ENCODE data around the gene PRDX5. TPM values are rescaled to one million over a fixed set of nuclear protein-coding genes. Genes with fewer than 3 reads are reported as not detected.
"Not testable (repeated sequence)": the region's sequence is repeated elsewhere in the genome, so short reads cannot be mapped to it uniquely, and the experiment has no call there.

The PRDX5 gene
- total RNA-seq, 1 donor from 2014 or later, result 73.6 TPM

DNA sequence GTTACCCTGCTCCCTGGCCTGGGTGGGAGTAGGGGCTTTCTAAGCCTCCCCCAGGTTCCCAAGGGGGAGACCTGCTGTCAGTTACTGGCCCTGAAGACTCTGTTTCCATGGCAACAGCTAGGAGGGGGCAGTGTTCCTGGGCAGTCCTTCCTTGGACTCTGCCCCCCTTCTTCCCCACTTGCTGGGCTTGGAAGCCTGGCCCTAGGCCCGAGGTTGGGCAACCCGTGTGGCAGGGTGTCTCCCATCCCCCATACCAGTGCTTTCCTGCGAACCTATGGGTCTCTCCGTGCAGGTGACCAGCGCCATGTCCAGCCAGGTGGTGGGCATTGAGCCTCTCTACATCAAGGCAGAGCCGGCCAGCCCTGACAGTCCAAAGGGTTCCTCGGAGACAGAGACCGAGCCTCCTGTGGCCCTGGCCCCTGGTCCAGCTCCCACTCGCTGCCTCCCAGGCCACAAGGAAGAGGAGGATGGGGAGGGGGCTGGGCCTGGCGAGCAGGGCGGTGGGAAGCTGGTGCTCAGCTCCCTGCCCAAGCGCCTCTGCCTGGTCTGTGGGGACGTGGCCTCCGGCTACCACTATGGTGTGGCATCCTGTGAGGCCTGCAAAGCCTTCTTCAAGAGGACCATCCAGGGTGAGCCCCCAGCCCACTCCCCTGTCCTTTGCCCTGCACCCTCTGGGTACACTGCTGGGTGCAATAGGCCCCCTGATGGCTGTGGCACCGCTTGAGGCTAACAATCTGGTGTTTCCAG is 10.9 kb upstream of the PRDX5 start:
- Mint-ChIP-seq H3K27ac (peak overlapping the region; percentile 92), H3K27me3 (no peaks in the 10 kb centered on the region), H3K4me1 (peaks cover 19% of the 10 kb centered on the region), H3K4me3 (peak overlapping the region; percentile 95), H3K9me3 (no peaks in the 10 kb centered on the region), H3K36me3 (ENCODE audit: low read depth) (peaks cover 15% of the 10 kb centered on the region)
- DNase-seq (no peak), ATAC-seq (ENCODE audit: low read depth) (no peak)
- intact Hi-C loops (cut with micrococcal nuclease), result loop anchor here (1.0 kb wide), 1 partner anchor 48 kb away; no protein-coding TSS in a partner anchor
- CTCF ChIA-PET, result interaction anchor here (1.1 to 1.7 kb wide), 1 partner anchor 48 kb away, joined by 4 to 6 read pairs; no protein-coding TSS in a partner anchor
- POLR2A ChIA-PET, result interaction anchor here (0.6 to 1.4 kb wide), 3 partner anchors 10 to 48 kb away, joined by 4 to 6 read pairs (median 5); partner anchors contain the start of genes PRDX5 and TRMT112
- TF ChIP-seq, protein P1, sequence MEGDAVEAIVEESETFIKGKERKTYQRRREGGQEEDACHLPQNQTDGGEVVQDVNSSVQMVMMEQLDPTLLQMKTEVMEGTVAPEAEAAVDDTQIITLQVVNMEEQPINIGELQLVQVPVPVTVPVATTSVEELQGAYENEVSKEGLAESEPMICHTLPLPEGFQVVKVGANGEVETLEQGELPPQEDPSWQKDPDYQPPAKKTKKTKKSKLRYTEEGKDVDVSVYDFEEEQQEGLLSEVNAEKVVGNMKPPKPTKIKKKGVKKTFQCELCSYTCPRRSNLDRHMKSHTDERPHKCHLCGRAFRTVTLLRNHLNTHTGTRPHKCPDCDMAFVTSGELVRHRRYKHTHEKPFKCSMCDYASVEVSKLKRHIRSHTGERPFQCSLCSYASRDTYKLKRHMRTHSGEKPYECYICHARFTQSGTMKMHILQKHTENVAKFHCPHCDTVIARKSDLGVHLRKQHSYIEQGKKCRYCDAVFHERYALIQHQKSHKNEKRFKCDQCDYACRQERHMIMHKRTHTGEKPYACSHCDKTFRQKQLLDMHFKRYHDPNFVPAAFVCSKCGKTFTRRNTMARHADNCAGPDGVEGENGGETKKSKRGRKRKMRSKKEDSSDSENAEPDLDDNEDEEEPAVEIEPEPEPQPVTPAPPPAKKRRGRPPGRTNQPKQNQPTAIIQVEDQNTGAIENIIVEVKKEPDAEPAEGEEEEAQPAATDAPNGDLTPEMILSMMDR (IDR thresholded peaks at IDR 0.05), result no peak

DNA sequence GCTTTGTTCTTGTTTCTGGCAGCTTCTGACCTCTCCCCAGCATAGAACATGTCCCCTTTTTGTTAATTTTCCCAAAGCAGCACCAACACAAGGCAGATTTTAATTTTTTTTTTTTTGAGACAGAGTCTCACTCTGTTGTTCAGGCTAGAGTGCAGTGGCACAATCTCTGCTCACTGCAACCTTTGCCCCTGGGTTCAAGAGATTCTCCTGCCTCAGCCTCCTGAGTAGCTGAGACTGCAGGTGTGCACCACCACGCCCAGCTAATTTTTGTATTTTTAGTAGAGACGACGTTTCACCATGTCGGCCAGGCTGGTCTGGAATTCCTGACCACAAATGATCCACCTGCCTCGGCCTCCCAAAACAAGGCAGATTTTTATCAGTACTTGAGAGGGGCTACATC is 10.1 kb upstream of the PRDX5 start:
- ATAC-seq (ENCODE audit: low read depth); intact Hi-C loops (cut with micrococcal nuclease); H3K9me3 Mint-ChIP-seq; DNase-seq; H3K27me3 Mint-ChIP-seq: not testable (repeated sequence)
- ChIA-PET CTCF (interaction anchor here (1.7 kb wide), 1 partner anchor 47 kb away, joined by 6 read pairs; no protein-coding TSS in a partner anchor), POLR2A (interaction anchor here (0.8 to 1.4 kb wide), 2 partner anchors 10 to 26 kb away, joined by 3 to 4 read pairs; partner anchors contain the start of gene PRDX5)
- Mint-ChIP-seq H3K4me1 (peaks cover 22% of the 10 kb centered on the region), H3K27ac (peak overlapping the region; percentile 46), H3K4me3 (peak overlapping the region; percentile 55), H3K36me3 (ENCODE audit: low read depth) (peaks cover 19% of the 10 kb centered on the region)

DNA sequence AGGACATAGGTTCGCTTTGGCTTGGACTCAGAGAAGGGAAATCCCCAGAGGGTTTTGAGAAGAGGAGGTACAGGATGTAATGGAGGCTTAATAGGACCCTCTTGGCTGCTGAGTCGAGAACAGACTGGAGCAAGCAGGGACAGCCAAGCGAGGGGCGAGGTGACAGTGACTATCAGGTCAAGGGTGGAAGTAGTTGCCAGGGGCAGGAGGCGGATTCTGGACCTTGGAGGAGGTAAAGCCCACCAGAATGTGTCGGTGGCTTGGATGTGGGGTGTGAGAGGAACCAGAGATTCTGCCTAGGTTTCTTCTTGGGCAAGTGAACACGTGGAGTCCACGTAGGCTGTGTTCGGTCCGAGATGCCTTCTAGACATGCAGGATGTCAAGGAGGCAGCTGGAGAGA is 5.0 kb upstream of the PRDX5 start:
- ChIA-PET CTCF (interaction anchor here (2.3 kb wide), 1 partner anchor 42 kb away, joined by 10 read pairs; no protein-coding TSS in a partner anchor), POLR2A (no interaction called here)
- Mint-ChIP-seq H3K4me1 (peaks cover 15% of the 10 kb centered on the region), H3K27ac (peak overlapping the region; percentile 6), H3K27me3 (no peaks in the 10 kb centered on the region), H3K4me3 (no peak overlapping the region), H3K9me3 (no peaks in the 10 kb centered on the region), H3K36me3 (ENCODE audit: low read depth) (peaks cover 44% of the 10 kb centered on the region)
- intact Hi-C loops (cut with micrococcal nuclease), result no loop called here
- DNase-seq (no peak), ATAC-seq (ENCODE audit: low read depth) (no peak)
- TF ChIP-seq, protein P1 (IDR thresholded peaks at IDR 0.05), result no peak

DNA sequence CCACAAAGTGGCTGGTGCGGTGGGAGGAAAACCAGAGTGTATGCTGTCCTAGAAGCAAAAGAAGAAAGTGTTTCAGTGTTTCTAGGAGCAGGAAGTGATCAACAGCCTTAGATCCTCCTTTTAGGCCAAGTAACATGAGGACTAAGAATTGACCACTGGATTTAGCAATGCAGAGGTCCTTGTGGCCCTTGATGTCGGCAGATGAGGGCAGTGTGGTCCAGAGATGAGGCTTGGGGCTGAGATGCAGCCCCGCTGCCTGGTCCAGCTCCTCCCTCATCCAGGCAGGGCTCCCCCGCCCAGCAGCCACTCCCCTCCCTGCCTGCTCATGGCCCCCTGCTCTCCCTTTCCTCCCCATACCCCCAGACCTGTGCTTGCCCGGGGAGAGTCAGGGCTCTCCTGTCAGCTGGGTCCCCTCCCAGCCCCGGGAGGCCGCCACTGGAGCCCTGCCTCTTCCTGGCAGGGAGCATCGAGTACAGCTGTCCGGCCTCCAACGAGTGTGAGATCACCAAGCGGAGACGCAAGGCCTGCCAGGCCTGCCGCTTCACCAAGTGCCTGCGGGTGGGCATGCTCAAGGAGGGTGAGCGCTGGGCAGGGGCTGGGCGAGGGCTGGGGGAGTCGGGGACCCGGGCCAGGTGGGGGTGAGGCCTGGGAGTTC is 4.3 kb upstream of the PRDX5 start:
- ChIA-PET POLR2A (no interaction called here), CTCF (interaction anchor here (0.7 to 2.3 kb wide), 2 partner anchors 8 to 41 kb away, joined by 3 to 10 read pairs; partner anchors contain the start of gene ESRRA)
- intact Hi-C loops (cut with micrococcal nuclease), result no loop called here
- H3K4me1 Mint-ChIP-seq, result peaks cover 19% of the 10 kb centered on the region
- TF ChIP-seq, protein P1 (IDR thresholded peaks at IDR 0.05), result no peak
- H3K27me3 Mint-ChIP-seq, result no peaks in the 10 kb centered on the region
- DNase-seq, result no peak
- H3K27ac Mint-ChIP-seq, result no peak overlapping the region
- no peak overlapping the region for H3K4me3 Mint-ChIP-seq
- no peak for ATAC-seq (ENCODE audit: low read depth)
- no peaks in the 10 kb centered on the region for H3K9me3 Mint-ChIP-seq
- peaks cover 46% of the 10 kb centered on the region for H3K36me3 Mint-ChIP-seq (ENCODE audit: low read depth)

DNA sequence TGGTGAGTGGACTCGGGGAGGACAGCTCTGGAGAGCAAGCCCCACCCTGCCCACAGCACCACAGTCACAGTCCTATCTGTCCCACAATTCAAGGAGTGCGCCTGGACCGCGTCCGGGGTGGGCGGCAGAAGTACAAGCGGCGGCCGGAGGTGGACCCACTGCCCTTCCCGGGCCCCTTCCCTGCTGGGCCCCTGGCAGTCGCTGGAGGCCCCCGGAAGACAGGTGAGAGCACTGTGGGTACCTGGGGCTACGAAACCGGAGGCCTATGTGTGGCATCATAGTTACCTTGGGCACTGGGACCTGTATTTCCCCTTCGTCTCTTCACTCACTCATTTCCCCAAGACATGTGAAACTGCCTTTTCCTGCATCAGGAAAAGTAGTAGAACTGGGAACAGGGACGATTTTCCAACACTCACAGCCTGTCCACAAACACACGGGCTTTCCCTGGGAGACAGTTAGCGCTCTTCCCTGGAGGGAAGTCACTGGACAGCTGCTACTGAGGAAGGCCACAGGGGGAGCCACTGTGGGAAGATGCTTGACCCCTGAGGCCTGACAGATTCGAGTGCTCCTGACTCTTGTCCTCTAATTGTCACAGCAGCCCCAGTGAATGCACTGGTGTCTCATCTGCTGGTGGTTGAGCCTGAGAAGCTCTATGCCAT is 3.6 kb upstream of the PRDX5 start:
- no peak for DNase-seq
- Mint-ChIP-seq H3K9me3 (no peaks in the 10 kb centered on the region), H3K36me3 (ENCODE audit: low read depth) (peaks cover 46% of the 10 kb centered on the region), H3K27me3 (no peaks in the 10 kb centered on the region), H3K4me1 (peaks cover 25% of the 10 kb centered on the region), H3K27ac (no peak overlapping the region), H3K4me3 (no peak overlapping the region)
- intact Hi-C loops (cut with micrococcal nuclease), result no loop called here
- TF ChIP-seq, protein P1 (IDR thresholded peaks at IDR 0.05), result no peak
- CTCF ChIA-PET, result interaction anchor here (0.7 to 2.3 kb wide), 2 partner anchors 9 to 41 kb away, joined by 3 to 10 read pairs; partner anchors contain the start of gene ESRRA
- ATAC-seq (ENCODE audit: low read depth), result no peak
- POLR2A ChIA-PET, result no interaction called here
